GM12874 (cell line): Measurements from ENCODE around the gene NUDT1.

Source experiments
- CTCF ChIP-seq: IDR thresholded peaks from 2 replicates; pipeline ENCODE4 v1.5.1; 2011; ENCODE audit warnings: low read depth, mild to moderate bottlenecking, control low read depth, low read length, moderate library complexity; ENCODE audit not compliant: insufficient read depth

The NUDT1 gene

DNA sequence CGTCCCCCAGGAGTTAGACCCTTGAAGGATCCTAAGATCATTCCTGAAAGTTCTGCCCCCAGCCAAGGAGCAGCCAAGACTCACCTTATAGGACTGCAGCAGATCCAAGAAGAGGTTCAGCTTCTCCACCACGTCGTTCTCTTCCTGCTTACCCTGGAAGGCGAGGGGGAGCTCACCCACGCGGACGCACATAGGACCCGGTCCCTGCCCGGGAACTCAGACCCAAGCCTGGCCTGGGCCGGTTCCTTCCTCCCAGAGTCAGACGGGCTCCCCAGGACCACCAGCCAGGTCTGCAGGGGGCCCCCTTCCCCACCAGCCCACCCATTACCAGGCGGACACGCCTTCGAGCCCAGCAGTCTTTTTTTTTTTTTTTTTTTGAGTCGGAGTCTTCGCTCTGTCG is 15.6 kb downstream of the NUDT1 start:
- no peak for TF ChIP-seq CTCF

GRCh38 chr7:2258661-2259365 is 16.8 kb downstream of the NUDT1 start:
- no peak for TF ChIP-seq CTCF

GRCh38 chr7:2259480-2259879 is 17.5 kb downstream of the NUDT1 start:
- no peak for TF ChIP-seq CTCF

GRCh38 chr7:2260820-2261219 is 18.8 kb downstream of the NUDT1 start:
- TF ChIP-seq CTCF = no peak

GRCh38 chr7:2261611-2262010 is 19.6 kb downstream of the NUDT1 start:
- no peak for TF ChIP-seq CTCF

- no peak for TF ChIP-seq CTCF
Observed at GRCh38 chr7:2263176-2263575, 21.1 kb downstream of the NUDT1 start.

DNA sequence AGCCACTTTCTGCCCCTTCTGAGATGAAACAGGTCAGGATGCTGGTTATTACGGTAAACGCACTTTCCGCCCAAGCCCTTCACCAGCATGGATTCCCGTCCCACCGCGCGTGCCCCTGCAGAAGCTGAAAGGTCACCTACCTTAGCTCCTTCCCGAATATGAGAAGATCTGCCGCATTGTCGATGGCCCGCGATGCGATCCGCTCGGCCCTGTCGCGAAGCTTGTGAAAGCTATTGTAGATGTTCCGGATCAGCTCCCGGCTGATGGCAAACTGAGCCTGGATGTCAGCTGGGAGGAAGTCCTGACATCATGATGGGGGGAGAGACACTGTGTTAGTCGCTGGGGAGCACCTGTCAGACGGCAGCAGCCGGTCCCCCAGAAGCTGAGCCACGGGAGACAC is 22.1 kb downstream of the NUDT1 start:
- TF ChIP-seq CTCF = no peak
